NK-92 treated with Interleukin-12 subunit alpha and Interleukin-12 subunit beta, amount 100 ng/mL, for 24 hours (cell line): ENCODE results near the gene ZNF10.

Source experiments
- DNase-seq: peaks from one replicate; lab custom pipeline; 2025; lab: John Stamatoyannopoulos, UW

Gene ZNF10

GRCh38 chr12:133201888-133202287, 71.5 kb downstream of the ZNF10 start:
- DNase-seq, result no peak

- DNase-seq, result no peak
Measured at GRCh38 chr12:133202493-133203343, 72.3 kb downstream of the ZNF10 start.

GRCh38 chr12:133203344-133204263, 73.2 kb downstream of the ZNF10 start:
- no peak for DNase-seq

- no peak for DNase-seq
Measured at GRCh38 chr12:133204264-133204603, 73.8 kb downstream of the ZNF10 start.

- no peak for DNase-seq
Measured at GRCh38 chr12:133206390-133206789, 76.0 kb downstream of the ZNF10 start.
